Measurements from ENCODE around the gene ALKBH7. TPM values are rescaled to one million over a fixed set of nuclear protein-coding genes. Genes with fewer than 3 reads are reported as not detected.

The ALKBH7 gene, protein sequence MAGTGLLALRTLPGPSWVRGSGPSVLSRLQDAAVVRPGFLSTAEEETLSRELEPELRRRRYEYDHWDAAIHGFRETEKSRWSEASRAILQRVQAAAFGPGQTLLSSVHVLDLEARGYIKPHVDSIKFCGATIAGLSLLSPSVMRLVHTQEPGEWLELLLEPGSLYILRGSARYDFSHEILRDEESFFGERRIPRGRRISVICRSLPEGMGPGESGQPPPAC
- total RNA-seq = 77.1 TPM

DNA sequence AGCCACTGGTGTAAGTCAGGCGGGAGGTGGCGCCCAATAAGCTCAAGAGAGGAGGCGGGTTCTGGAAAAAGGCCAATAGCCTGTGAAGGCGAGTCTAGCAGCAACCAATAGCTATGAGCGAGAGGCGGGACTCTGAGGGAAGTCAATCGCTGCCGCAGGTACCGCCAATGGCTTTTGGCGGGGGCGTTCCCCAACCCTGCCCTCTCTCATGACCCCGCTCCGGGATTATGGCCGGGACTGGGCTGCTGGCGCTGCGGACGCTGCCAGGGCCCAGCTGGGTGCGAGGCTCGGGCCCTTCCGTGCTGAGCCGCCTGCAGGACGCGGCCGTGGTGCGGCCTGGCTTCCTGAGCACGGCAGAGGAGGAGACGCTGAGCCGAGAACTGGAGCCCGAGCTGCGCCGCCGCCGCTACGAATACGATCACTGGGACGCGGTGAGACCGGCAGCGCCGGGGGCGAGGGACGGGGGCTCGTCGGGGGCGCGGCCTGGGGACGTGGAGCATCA, at the start of gene ALKBH7:
Gene ALKBH7 (plus strand): TSS at position 201 of the 502 bp plus-strand sequence. CDS start 27 bp downstream, at position 228.
- no peaks in the 10 kb centered on the region for H3K27me3 ChIP-seq
- no peaks in the 10 kb centered on the region for H3K9me3 ChIP-seq
- TF ChIP-seq POLR2AphosphoS5 (IDR thresholded peaks at IDR 0.05; ENCODE audit: insufficient read depth in 1 of 2, low read depth in 1 of 2) = peak; percentile 79 to 90
- TF ChIP-seq POLR2A (IDR thresholded peaks at IDR 0.05) = no peak
- TF ChIP-seq, protein P1, sequence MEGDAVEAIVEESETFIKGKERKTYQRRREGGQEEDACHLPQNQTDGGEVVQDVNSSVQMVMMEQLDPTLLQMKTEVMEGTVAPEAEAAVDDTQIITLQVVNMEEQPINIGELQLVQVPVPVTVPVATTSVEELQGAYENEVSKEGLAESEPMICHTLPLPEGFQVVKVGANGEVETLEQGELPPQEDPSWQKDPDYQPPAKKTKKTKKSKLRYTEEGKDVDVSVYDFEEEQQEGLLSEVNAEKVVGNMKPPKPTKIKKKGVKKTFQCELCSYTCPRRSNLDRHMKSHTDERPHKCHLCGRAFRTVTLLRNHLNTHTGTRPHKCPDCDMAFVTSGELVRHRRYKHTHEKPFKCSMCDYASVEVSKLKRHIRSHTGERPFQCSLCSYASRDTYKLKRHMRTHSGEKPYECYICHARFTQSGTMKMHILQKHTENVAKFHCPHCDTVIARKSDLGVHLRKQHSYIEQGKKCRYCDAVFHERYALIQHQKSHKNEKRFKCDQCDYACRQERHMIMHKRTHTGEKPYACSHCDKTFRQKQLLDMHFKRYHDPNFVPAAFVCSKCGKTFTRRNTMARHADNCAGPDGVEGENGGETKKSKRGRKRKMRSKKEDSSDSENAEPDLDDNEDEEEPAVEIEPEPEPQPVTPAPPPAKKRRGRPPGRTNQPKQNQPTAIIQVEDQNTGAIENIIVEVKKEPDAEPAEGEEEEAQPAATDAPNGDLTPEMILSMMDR (IDR thresholded peaks at IDR 0.05) = no peak
- H3K27ac ChIP-seq = peak within 1 kb of the TSS; percentile 97
- intact Hi-C loops (cut with DNase I) = no loop called here
- peaks cover 19% of the 10 kb centered on the region for H3K4me1 ChIP-seq
- peaks cover 0 to 12% of the 10 kb centered on the region in 2 donors for H3K36me3 ChIP-seq
- peak within 1 kb of the TSS; percentile 75 to 85 for H3K4me3 ChIP-seq
- peak in 1 of 2 donors; percentile 100 for DNase-seq (ENCODE audit: extremely low spot score in 2 of 2)

DNA sequence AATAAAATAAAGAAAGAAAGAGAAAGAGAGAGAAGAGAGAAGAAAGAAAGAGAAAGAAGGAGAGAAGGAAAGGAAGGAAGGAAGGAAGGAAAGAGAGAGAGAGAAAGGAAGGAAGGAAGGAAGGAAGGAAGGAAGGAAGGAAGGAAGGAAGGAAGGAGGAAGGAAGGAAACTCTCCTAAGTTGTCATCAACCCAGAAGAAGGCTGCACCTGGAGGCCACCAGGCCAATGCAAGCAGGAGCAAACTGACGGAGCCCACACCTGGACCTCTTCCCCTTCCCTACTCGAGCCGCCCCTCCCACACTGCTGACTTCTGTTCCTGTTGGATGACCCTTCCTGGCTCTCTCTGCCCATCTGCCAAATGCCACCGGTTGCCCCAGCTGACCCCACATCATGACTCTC, 47.8 kb upstream of the ALKBH7 start:
- Histone ChIP-seq H3K27me3 (no peaks in the 10 kb centered on the region), H3K9me3 (no peaks in the 10 kb centered on the region), H3K36me3 (no peaks in the 10 kb centered on the region), H3K27ac (no peak overlapping the region), H3K4me3 (no peak overlapping the region), H3K4me1 (no peaks in the 10 kb centered on the region)
- no peak for DNase-seq (ENCODE audit: extremely low spot score in 2 of 2)
- intact Hi-C loops (cut with DNase I) = no loop called here
- TF ChIP-seq POLR2A (IDR thresholded peaks at IDR 0.05) (no peak), POLR2AphosphoS5 (IDR thresholded peaks at IDR 0.05; ENCODE audit: insufficient read depth in 1 of 2, low read depth in 1 of 2) (no peak)
- TF ChIP-seq, protein P1 (IDR thresholded peaks at IDR 0.05) = no peak

DNA sequence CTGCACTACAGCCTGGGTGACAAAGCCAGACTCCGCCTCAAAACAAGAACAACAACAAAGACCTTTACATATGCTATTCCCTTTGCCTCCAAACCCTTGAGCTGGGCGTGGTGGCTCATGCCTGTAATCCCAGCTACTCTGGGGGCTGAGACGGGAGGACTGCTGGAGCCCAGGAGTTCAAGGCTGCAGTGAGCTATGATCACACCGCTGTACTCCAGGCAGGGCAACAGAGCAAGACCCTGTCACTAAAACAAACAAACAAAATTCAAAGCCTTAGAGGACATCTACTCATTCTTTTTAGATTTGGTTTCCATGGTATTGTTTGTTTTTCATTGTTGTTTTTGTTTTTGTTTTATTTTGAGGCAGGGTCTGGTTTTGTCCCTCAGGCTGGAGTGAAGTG, 47.0 kb upstream of the ALKBH7 start:
- DNase-seq (ENCODE audit: extremely low spot score in 2 of 2) = no peak
- Histone ChIP-seq H3K27ac (no peak overlapping the region), H3K4me3 (no peak overlapping the region), H3K27me3 (no peaks in the 10 kb centered on the region), H3K36me3 (no peaks in the 10 kb centered on the region), H3K4me1 (no peaks in the 10 kb centered on the region), H3K9me3 (no peaks in the 10 kb centered on the region)
- intact Hi-C loops (cut with DNase I) = no loop called here
- TF ChIP-seq, protein P1 (IDR thresholded peaks at IDR 0.05) = no peak
- TF ChIP-seq POLR2AphosphoS5 (IDR thresholded peaks at IDR 0.05; ENCODE audit: insufficient read depth in 1 of 2, low read depth in 1 of 2) (no peak), POLR2A (IDR thresholded peaks at IDR 0.05) (no peak)

DNA sequence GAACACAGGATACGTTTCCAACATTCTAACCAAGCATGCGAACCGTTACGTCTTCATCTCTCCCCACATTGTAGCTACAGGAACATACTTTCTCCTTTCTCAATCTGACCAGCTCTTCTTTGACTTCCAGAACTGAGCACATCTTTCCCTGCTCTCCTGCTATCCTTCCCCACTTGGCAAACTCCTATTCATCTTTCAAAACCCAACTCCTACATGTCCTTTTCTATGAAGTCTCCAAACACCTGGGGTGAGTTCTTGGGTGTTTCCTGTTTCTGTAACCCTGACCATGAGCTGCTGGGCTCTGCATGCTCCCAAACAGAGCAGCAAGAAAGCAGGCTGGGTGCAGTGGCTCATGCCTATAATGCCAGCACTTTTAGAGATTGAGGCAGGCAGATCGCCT, 45.8 kb upstream of the ALKBH7 start:
- Histone ChIP-seq H3K36me3 (no peaks in the 10 kb centered on the region), H3K27ac (no peak overlapping the region), H3K9me3 (no peaks in the 10 kb centered on the region), H3K27me3 (no peaks in the 10 kb centered on the region), H3K4me3 (no peak overlapping the region), H3K4me1 (no peaks in the 10 kb centered on the region)
- TF ChIP-seq, protein P1 (IDR thresholded peaks at IDR 0.05) = no peak
- TF ChIP-seq POLR2A (IDR thresholded peaks at IDR 0.05) (no peak), POLR2AphosphoS5 (IDR thresholded peaks at IDR 0.05; ENCODE audit: insufficient read depth in 1 of 2, low read depth in 1 of 2) (no peak)
- DNase-seq (ENCODE audit: extremely low spot score in 2 of 2) = no peak
- intact Hi-C loops (cut with DNase I) = no loop called here

DNA sequence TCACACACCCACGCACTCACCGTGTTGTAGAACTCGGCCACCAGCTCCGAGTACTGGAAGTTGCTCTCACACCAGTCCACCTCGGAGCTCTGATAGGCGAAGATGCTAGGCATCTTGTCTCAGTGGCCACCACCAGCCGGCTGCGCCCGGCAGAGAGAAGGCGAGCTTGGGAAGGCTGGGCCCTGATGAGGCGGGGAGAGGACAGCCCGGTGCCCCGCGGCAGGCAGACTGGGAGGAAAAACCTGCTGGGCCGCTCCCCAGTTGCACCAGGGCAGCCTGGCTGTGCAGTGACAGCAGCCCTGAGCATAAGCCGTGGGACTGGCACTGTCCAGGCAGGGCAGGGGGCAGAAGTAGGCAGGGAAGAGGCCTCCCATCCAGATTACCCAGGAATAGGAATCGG, 39.2 kb upstream of the ALKBH7 start, which contains the start of gene ACER1:
Gene ACER1 (minus strand): TSS at position 174 of the 400 bp plus-strand sequence. CDS start 61 bp downstream, at position 113.
- intact Hi-C loops (cut with DNase I) = no loop called here
- no peak for DNase-seq (ENCODE audit: extremely low spot score in 2 of 2)

More for the DNA sequence above, 39.2 kb upstream of the ALKBH7 start, which contains the start of gene ACER1:
- Histone ChIP-seq H3K4me3 (no peak within 1 kb of the TSS), H3K4me1 (no peaks in the 10 kb centered on the region), H3K36me3 (no peaks in the 10 kb centered on the region), H3K27me3 (no peaks in the 10 kb centered on the region), H3K9me3 (no peaks in the 10 kb centered on the region), H3K27ac (no peak within 1 kb of the TSS)
- TF ChIP-seq POLR2AphosphoS5 (IDR thresholded peaks at IDR 0.05; ENCODE audit: insufficient read depth in 1 of 2, low read depth in 1 of 2) (no peak), POLR2A (IDR thresholded peaks at IDR 0.05) (no peak)
- TF ChIP-seq, protein P1 (IDR thresholded peaks at IDR 0.05) = no peak

Measured in vagina (tissue), 2 donors.